Activated effector memory CD4-positive, alpha-beta T cell treated with anti-CD3 and anti-CD28 coated beads, Interleukin-2, amount 50 U/mL, for 16 hours (primary cell): ENCODE data around the gene ARHGEF7.
A peak's percentile ranks its signal among the peaks of the same experiment; 100 is the strongest.

Experiments used
- DNase-seq: peaks from one replicate; pipeline ENCODE4 v3.0.0-alpha.2; 2020

Gene ARHGEF7

DNA sequence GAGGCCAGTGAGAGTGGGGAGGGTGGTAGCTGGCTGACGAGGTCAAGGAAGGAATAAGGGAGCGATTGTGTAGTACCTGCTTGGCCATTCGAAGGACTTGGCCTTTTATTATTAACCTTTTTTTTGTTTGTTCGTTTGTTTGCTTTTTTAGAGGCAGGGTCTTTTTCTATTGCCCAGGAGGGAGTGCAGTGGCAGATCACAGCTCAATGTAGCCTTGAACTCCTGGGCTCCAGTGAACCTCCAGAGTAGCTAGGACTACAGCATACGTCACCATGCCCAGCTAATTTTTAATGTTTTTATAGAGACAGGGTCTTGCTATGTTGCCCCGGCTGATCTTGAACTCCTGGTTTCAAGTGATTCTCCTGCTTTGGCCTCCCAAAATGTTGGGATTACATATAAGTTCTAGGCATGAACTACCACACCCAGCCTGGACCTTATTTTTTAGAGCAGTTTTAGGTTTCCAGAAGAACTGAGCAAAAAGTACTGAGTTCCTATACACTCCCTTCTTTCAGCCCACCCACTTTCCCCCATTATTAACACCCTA is 25.5 kb downstream of the ARHGEF7 start:
- DNase-seq, result no peak

DNA sequence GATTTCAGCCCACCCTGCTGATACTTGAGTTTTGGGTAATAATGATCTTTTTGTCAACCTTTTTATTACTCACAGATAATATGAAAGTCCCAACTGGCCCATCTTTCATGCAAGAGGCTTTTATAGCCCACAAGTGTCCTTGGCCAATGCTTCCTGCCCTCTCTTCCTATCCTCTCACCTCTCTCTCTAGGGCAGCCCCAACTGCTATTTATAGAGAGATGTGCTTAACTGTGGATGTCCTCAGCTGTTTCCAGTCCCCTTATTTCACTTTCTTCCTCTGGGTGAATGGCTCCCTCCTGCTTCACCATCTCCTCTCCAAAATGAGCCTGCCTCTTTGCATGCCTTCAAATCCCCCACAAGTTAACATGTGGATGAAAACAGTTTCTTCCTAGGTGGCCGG is 27.4 kb downstream of the ARHGEF7 start:
- no peak for DNase-seq

DNA sequence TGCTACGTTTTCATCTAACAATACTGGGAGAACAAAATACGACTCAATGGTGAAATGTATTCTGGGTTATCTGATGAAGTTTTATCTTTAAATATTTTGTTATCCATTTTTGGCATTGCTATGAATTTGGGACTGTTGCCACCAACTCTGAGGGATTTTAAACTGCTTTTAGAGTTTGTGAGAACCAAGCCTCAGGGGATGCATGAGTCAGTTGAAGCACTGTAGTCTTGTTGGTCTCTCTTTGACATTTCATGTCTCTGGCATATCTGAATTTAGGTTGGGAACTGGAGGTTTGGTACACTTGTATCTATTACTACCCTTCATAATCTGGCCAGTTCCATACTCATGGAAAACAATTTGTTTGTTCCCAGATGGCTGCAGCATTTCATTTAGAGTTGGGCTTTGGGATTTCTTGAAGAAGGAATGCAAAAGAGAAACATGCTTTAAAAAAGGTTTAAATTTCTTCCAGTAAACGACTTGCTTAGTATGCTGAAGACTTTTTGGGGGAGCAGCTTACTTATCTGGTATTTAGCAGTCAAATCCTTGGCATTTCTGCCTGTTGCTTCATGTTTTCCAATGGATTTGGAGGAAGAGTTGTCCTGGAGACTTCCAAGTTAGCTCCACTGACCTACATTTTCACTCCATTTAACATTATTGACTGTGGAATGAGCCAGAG is 28.9 kb downstream of the ARHGEF7 start:
- DNase-seq, result no peak

DNA sequence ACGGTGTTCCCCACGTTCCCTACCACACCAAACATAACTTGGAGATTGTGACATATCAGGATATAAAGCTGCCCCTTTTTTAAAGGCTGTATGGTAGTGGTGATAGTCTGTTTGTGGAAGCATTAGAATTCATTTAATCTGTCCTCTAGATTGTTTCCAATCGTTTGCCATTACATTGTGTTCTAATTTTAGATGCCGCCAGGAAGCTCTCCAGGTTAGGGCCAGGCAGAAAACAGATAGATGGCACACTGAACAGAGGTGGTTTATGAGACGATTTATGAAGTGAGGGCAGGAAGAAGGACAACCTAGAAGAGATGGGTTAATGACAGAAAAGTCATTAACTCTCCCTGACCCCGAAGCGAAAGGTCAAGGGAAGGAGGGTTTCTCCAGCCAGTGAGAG is 30.0 kb downstream of the ARHGEF7 start:
- no peak for DNase-seq

DNA sequence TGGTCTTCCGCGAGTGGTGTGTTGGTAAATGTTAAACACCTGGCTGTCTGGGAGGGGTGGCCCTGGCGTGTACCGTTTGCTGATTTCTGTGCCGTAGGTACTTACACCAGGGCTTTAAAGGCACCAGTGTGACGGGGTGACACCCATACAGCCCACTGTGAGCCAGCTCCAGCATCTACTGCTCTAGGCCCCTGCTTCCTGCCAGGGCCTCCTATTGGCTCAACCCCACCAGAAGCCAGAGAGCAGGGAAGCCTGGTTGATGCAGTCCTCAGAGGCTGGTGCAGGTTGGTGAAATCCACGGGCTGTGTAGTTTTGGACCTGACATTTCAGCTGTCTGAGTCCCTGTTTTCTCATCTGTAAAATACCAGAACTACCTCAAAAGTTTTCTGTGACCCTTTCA is 30.4 kb downstream of the ARHGEF7 start:
- no peak for DNase-seq

DNA sequence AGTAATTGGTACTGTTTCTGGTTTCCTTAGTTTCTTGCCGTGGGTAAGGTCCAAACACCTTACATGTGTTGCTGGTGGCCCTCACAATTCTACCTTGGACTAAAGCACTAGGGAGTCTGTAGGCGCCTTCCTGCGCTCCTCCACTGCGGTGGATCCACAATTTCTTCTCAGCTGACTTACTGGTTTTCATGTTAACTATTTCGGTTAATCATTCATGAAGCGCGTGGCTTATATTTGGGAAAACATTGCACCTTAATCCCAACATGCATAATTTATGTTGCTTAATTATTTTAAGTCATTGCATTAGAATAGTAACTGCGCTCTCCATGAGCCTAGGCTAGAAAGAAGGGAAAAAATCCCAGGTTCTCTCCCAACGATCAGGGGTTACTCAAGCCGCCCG is 37.7 kb downstream of the ARHGEF7 start:
- no peak for DNase-seq

DNA sequence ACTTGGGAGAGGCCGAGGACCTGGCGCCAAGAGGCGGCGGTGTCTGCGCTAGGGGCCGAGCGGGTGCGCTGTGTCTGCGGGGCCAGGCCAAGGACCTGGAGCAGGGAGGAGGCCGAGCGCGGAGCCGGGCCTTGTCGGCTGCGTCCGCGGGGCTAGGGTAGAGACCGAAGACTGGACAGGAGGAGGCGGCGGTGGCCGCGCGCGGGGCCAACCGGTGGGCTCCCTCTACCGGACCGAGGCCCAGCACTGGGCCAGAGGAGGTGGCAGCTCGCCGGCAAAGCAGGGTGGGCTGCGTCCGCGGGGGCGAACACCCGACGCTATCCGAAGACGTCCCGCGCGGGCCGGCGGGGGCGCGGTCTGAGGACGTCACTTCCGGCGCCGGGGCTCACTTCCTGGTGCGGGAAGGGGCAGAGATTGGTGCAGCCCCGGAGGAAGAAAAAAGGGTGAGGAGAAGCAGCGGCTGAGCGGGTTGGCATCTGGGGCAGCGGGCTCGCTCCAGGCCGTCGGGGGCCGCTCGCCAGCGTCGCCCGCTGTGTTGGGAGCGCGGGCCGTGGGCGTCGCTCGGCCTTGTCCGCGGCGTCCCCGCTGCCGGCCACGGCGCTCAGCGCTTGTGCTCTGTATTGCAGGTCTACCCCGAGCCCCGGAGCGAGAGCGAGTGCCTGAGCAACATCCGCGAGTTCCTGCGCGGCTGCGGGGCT is 38.3 kb downstream of the ARHGEF7 start:
- DNase-seq, result peak; percentile 98

DNA sequence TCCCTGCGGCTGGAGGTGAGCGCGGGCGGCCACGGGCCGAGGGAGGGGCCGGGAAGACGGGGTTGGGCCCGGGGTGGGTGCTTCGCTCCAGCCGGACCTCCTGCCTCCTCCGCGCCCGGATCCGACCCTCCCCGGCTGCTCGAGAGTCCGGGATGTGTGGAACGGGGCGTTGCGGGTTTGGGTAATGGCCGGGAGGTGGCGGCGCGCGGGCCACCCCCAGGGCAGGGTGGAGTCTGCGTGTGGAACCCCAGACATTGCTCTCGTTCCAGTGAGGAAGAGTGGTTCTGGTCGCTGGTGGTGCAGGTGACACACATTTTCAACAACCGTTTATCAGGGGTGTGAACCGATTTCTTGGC is 38.8 kb downstream of the ARHGEF7 start:
- no peak for DNase-seq

DNA sequence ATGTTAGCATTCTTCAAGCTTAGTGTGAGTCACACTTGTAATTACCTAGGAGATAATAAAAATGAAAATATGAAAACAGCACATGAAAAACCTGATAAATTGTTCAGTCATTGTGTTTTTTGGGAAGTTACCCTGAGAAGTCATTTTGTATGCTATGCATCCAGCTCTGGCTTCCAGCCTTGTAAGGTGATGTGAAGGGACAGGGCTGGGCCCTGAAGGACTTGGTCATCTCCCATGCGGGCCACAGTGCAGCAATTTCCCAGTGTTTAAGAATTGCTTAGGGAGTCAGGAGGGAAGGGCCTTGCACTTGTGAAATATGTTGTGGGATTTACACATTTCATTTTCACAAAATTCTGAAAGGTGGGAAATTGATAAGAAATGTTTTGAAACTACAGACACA is 41.3 kb downstream of the ARHGEF7 start:
- no peak for DNase-seq

DNA sequence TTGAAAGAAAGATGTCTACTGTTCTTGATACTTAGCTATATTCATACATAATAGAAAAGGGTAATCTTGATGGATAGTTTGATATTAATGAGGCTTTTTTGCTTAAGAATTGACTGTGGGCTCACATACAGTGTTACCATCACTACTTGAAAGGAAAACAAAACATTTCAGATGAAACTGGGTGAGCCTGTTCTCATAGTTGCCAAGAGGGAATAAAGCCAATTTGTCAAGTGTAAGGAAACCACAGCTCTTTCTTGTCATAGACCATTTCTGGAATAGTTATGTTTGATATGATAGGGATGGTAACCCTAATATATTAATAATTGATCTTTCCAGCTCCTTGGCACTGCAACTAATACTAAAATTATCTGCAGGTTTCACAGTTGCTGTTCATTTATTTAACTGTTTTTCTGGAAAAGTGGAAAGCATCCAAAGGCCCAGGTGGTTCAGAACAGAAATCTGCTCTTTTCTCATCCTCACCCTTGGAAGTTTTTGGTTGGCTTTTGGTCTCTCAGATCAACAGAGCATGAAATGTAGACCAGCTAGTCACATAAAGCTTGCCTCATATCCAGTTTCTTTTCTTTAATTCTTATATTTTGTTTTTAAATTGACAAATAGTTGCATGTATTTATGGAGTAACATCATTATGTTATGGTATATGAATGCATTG is 43.2 kb downstream of the ARHGEF7 start:
- DNase-seq, result no peak

DNA sequence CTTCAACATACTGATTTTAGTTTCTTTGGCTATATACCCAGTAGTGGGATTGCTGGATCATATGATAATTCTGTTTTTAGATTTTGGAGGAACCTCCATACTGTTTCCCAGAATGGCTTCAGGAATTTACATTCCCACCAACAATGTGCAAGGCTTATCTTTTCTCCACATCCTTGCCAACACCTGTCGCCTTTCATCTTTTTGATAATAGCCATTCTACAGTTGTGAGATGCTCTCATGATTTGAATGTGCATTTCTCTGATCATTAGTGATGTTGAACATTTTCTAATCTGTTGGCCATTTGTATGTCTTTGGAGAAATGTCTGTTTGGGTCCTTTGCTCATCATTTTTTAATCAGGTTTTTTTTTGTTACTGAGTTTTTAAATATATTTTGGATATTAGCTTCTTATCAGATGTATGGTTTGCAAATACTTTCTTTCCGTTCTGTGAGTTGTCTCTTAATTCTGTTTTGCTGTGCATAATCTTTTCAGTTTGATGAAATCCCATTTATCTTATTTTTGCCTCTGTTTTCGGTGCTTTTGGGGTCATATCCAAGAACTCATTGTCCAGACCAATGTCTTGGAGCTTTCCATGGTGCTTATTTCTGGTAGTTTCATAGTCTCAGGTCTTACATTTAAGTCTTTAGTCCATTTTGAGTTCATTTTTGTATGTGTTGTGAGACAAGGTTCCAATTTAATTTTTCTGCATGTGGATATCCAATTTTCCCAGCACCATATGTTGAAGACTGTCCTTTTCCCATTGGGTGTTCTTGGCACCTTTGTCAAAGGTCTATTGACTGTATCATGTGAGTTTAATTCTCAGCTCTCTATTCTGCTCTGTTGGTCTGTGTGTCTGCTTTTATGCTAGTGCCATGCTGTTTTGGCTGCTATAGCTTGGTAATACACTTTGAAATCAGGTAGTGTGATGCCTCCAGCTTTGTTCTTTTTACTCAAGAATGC is 44.5 kb downstream of the ARHGEF7 start:
- DNase-seq, result no peak

DNA sequence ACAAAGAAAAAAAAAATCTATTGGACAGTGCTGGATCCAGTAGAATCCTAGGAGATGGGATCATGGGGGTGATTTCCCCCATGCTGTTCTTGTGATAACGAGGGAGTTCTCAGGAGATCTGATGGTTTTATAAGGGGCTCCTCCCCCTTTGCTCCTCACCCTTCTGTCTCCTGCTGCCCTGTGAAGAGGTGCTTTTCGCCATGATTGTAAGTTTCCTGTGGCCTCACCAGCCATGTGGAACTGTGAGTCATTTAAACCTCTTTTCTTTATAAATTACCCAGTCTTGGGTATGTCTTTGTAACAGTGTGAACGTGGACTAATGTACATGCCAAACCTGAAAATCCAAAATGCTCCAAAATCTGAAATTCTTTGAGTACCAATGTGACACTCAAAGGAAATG is 45.5 kb downstream of the ARHGEF7 start:
- no peak for DNase-seq

DNA sequence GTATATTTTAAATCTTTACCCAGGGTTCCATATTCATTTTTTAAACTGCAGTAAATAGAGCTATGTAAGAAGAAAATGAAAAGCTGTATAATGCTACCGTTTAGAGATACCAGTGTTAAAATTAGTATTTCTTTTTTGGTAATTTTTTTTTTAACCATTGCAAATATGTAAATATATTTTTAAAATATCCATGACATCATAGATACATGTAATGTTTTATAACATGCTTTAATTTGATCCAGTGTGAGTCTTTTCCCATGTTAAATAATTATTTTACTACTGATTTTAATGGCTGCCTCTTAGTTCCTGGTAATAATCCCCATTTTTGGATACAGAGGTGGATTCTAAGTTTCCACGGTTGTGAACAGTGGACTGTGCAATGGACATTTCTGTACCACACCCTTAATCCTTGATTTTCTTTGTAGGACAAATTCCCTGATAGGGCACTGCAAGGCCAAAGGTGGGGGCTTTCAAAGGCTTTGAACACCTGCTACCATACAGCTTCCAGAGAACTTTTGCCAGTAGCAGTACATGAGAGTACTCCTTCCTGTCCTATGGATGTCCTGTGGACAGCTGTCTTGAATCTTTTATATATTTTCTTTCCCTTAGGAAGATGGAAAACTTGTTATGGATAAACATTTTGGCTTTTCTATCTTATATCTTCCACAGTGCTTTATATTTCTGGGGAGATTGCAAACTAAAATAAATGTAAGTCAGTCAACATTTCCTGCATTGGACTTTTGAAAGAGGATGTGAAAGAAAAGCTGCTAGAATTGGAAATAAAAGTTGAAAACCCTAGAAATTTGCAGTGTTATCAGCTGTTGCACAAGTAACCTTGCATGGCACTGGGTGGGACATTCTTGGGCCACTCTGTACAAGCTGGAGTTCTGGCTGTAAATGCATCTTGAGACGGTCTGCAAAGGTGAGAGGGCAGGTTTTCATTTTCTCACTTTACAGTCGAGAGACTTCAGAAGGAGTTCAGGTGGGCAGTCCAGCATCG is 46.8 kb downstream of the ARHGEF7 start:
- no peak for DNase-seq

DNA sequence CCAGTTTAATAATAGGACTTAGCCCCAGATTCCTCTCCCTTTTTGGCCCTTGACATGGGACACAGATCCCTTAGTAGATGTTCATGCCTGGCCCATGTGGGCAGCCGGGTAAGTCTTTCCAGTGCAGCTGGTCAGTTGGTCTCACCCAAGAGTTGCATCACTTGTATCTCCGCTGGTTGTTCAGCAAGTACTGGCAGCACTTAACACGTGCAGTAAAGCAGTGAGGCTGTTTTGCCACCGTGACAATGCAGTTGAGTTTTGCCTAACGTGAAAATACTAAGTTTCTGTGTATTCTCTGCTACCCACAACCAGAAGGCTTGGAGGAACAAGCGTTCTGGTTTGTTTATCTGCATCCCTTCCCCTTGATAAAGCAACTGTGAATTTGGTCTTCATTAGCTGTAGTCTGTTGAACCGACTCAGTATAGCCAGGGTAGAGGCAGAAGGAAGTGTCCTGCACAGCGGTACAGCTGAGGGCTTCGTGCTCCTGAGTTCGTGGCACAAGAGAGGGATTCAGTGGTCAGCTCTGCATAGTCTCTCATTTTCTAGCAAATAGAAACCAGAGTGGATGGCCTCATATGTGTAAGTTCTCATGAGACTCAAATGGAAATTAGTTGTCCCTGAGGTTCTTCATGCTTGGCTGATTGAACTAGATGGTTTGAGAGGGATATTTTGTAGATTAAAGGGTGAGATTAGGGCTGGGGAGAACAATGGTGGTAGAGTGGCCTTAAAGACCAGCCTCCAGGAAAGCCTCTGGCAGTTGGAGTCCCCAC is 50.3 kb downstream of the ARHGEF7 start:
- no peak for DNase-seq

DNA sequence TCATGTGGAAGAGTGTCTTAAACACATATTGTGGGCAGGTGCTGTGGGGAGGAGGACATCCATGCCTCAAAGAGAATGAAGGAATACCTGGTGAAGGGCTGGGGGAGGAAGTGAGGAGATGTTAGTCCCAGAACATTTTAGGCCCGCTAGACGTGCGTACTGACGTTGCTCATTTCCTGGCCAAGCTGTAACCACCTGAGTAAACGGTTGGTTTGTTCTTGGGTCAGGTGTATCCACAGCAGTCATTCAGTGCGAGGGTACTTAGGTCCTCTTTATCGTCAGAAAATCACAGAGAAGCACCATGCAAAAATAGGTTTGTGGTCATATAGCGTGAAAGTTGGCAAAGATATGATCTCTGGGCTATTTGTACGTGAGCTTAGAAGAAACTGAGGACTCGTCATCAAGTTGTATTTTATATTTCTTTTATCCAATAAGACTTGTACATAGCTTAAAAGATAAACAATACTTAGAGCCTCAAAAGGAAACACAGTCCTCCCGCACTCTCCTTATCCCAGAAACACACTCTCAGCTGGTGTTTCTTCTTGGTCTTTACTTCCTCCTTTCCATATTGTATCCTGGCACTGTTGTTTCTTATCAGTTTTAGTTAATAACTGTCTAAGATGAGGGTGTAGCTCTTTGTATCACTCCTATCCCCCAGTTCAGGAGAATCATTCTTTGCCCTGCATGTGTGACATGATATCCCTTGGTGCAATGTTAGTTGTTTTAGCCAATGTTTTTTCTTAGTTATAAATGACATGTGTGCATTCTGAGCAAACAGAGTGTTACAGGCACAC is 52.0 kb downstream of the ARHGEF7 start:
- no peak for DNase-seq

DNA sequence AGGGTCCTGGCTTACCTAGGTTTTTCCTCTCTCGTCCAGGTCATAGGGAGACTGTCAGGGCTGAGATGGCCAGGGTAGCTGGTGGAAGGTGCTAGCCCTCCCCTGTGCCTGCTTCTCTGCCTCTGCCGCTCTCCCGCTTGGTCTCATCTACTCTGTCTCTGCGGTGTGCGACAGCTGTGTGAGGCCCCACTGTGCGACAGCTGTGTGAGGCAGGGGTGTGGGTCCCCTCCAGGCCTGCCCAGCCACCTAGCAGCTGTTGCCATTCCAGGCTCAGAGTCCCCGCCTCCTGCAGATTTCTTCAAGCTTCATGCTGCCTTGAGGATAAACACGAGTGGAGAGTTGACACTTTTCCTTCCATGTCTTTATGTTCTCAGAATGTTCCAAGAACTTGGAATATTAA is 53.0 kb downstream of the ARHGEF7 start:
- no peak for DNase-seq

DNA sequence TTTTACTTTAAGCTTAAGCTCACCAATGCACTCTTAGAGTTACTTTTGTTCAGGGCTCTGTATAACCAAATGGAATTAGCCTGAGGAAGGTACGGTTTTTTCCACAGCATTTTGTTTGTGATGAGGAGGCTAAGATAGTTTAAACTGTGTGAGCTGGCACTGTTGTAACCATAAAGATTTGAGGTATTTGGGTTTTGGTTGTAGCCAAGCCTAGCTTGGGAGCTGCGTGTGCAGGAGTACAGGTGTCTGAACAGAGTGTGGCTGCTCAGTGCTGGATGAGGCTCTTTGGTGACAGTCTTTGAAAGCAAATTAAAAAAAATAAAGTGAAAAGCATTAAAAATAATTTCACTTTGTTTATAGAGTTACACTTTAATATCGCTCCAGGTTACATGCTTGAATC is 56.0 kb downstream of the ARHGEF7 start:
- DNase-seq, result no peak

DNA sequence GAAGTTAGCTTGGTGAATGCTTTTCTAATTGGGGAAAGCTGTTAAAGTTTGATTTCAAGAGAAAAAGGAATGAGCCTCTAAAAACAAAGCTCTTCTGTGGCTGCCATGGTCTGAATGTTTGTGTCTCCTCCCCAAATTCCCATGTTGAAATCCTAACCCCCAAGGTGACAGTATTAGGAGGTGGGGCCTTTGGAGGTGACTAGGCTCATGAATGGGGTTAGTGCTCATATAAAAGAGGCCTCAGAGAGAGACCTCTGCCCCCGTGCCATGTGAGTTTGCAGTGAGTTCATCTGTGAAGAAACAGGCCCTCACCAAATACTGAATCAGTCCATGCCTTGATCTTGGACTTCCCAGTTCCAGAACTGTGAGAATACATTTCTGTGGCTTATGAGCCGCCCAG is 56.5 kb downstream of the ARHGEF7 start:
- DNase-seq, result no peak

DNA sequence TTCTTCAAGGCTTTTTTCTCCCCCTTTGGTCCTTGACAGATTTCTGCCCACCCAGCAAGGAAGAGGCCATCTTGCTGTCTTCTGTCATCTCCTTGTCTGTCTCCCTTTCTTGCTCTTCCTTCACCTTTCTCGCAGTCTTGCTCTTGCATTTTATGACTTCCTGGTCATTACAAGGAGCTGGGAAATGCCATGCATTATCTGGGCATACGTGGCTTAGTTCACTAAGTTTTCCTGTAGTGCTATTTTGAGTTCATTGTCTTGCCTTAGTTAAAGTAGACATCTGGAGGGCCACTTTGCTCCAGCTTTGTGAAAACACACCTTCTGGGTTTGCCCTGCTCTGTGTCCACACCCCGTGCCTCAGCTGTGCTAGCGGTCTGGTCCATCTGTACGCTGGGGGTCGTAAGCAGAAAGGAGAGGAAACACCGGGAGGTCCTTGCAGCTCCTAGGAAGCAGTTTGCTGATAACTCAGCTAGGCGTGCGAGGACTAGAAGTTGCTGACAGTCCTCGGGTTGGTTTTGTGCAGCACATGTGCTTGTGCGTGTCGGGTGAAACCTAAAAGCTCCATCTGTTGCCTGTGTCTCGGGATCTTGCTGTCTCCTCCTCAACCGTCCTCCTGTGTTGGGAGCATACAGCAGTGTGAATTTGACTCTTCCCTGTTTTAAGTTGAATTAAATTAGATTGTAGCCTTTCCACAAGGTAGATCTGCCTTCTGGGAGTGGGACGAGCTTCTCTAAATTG is 59.4 kb downstream of the ARHGEF7 start:
- DNase-seq, result no peak
